ENCODE results near the gene COL6A2. TPM values are rescaled to one million over a fixed set of nuclear protein-coding genes. Genes with fewer than 3 reads are reported as not detected.
A peak's percentile ranks its signal among the peaks of the same experiment; 100 is the strongest.

COL6A2 gene
- total and polyA plus RNA-seq, 10 of the 15 experiments (the other 5 are each of a cell fraction or from before 2014, with no cell fraction given) = 0.16 to 1.3 (median 0.34) TPM; not detected in 7

DNA sequence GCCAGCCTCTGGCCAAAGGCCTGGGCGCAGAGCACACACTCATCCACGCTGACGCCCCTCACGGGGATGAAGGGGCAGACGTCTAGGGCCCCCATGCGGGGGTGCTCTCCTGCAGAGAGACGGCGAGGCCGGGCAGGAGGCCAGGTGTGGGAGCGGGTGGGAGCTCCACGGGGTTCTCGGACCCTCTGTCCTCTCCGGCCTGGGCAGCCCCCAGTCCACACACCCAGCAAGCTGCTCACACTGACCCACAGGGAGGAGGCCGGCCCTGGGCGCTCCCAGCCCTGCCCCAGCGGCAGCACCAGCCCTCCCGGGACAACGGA, 55.0 kb downstream of the COL6A2 start:
- H3K27ac ChIP-seq (ENCODE audit: control insufficient read depth, insufficient read depth) = no peak overlapping the region
- no peak for TF ChIP-seq KLF5 (IDR thresholded peaks at IDR 0.05; ENCODE audit: partially characterized antibody)
- no peak overlapping the region for H3K4me2 ChIP-seq (ENCODE audit: control insufficient read depth, insufficient read depth)
- H3K79me2 ChIP-seq (ENCODE audit: control insufficient read depth, insufficient read depth, low read length) = no peaks in the 10 kb centered on the region
- DNase-seq (ENCODE audit: low read depth, low spot score) = no peak
- in situ Hi-C loops (cut with MboI) (no loop called here), intact Hi-C loops (cut with micrococcal nuclease; ENCODE audit: unreplicated experiment) (no loop called here)
- no peaks in the 10 kb centered on the region for H3K9me3 ChIP-seq (replicated peaks; ENCODE audit: control insufficient read depth, insufficient read depth, low read length)
- H3K9ac ChIP-seq (ENCODE audit: control insufficient read depth, insufficient read depth, low read length) = no peak overlapping the region
- no peaks in the 10 kb centered on the region for H4K20me1 ChIP-seq (ENCODE audit: control insufficient read depth, insufficient read depth)
- H3K27me3 ChIP-seq (replicated peaks in 1 of 2; ENCODE audit: control insufficient read depth in 2 of 2, insufficient read depth in 2 of 2, low read length in 1 of 2) = no peaks in the 10 kb centered on the region
- ChIA-PET POLR2A (no interaction called here), CTCF (interaction anchor here (1.2 to 2.4 kb wide), 6 partner anchors 9 to 311 kb away, joined by 3 to 11 read pairs (median 4); a partner anchor contains a TSS), RAD21 (ENCODE audit: unreplicated experiment) (interaction anchor here (1.0 kb wide), 1 partner anchor 132 kb away, joined by 3 read pairs; no protein-coding TSS in a partner anchor), SMC1A (ENCODE audit: uncharacterized antibody, unreplicated experiment) (interaction anchor here (1.0 to 1.8 kb wide), 2 partner anchors 10 to 23 kb away, joined by 3 to 7 read pairs; no protein-coding TSS in a partner anchor)
- H2AFZ ChIP-seq (ENCODE audit: control insufficient read depth, low read depth, low read length) = no peak overlapping the region
- no peak overlapping the region for H3K4me3 ChIP-seq
- H3K4me1 ChIP-seq (ENCODE audit: control insufficient read depth, insufficient read depth, low read length) = no peaks in the 10 kb centered on the region
- WGBS (ENCODE audit: insufficient coverage, insufficient replicate concordance, low lambda C conversion rate, missing lambda C conversion rate) = 42% methylated on average over 15 of the region's 18 CpGs
- no TSS peak for BruUV-seq (replicated peaks)
- H3K36me3 ChIP-seq (ENCODE audit: control insufficient read depth in 2 of 2, insufficient read depth in 2 of 2, low read length in 1 of 2) = no peaks in the 10 kb centered on the region
- ATAC-seq = no peak; the same call in 1 of the 3 replicates
- FAIRE-seq = no peak

DNA sequence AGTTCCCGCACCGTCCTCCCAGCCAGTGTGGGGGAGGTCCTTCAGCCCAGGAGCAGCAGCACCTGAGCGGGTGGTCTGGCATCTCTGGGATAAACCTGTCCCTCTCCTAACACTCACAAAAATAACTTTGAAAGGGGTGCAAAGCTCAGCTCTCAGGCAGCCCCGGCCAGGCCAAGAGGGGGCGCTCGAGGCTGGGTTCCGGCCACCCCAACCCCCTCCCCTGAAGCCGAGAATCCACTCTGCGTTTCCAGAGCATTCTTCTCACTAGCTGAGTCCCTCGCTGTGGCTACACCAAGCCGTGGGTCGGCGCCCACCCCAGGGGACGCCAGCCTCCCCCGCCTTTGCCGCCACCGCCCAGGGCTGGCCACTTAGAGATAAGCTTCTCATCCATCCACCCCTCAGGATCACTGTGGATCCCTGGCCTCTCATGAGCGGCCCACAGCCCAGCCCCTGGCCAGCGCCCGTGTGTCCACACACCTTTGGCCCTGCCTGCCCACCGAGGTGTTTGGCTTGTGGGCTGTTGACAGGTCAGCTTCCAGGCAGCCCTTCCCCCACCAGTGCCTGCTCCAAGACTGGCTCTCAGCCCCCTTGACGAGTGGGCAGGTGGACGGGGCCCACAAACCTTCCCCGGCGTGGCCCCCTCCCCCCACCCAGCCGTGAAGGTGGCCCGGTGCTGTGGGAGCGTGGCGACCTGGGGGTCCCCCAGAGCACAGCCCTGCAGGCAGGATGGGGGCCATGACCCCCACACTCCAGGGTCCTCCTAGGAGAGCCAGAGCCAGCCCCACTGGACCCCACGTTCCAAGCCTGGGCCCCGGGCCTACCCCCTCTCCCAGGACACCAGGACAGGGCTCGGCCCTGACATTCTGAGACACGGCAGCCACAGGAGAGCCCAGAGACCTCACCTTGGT, 55.6 kb downstream of the COL6A2 start:
- Histone ChIP-seq H3K79me2 (ENCODE audit: control insufficient read depth, insufficient read depth, low read length) (no peaks in the 10 kb centered on the region), H2AFZ (ENCODE audit: control insufficient read depth, low read depth, low read length) (no peak overlapping the region; the same call in 1 of the 2 replicates), H3K27ac (ENCODE audit: control insufficient read depth, insufficient read depth) (no peak overlapping the region), H3K27me3 (replicated peaks in 1 of 2; ENCODE audit: control insufficient read depth in 2 of 2, insufficient read depth in 2 of 2, low read length in 1 of 2) (no peaks in the 10 kb centered on the region), H3K4me1 (ENCODE audit: control insufficient read depth, insufficient read depth, low read length) (no peaks in the 10 kb centered on the region), H3K9ac (ENCODE audit: control insufficient read depth, insufficient read depth, low read length) (no peak overlapping the region), H3K9me3 (replicated peaks; ENCODE audit: control insufficient read depth, insufficient read depth, low read length) (no peaks in the 10 kb centered on the region), H4K20me1 (ENCODE audit: control insufficient read depth, insufficient read depth) (no peaks in the 10 kb centered on the region), H3K36me3 (ENCODE audit: control insufficient read depth in 2 of 2, insufficient read depth in 2 of 2, low read length in 1 of 2) (no peaks in the 10 kb centered on the region), H3K4me3 (no peak overlapping the region), H3K4me2 (ENCODE audit: control insufficient read depth, insufficient read depth) (0 out of 2 replicates have a peak overlapping the region, but pooled peaks have one; percentile 13)
- ChIA-PET CTCF (interaction anchor here (0.9 to 2.4 kb wide), 7 partner anchors 10 to 310 kb away, joined by 3 to 11 read pairs (median 4); a partner anchor contains a TSS), RAD21 (ENCODE audit: unreplicated experiment) (interaction anchor here (1.0 kb wide), 1 partner anchor 131 kb away, joined by 3 read pairs; no protein-coding TSS in a partner anchor), POLR2A (no interaction called here), SMC1A (ENCODE audit: uncharacterized antibody, unreplicated experiment) (interaction anchor here (1.0 to 1.8 kb wide), 2 partner anchors 10 to 22 kb away, joined by 3 to 7 read pairs; no protein-coding TSS in a partner anchor)
- no peak for DNase-seq (ENCODE audit: low read depth, low spot score)
- intact Hi-C loops (cut with micrococcal nuclease; ENCODE audit: unreplicated experiment) = no loop called here
- FAIRE-seq = no peak
- BruUV-seq (replicated peaks) = no TSS peak
- WGBS (ENCODE audit: insufficient coverage, insufficient replicate concordance, low lambda C conversion rate, missing lambda C conversion rate) = 27% methylated on average over 30 of the region's 33 CpGs
- in situ Hi-C loops (cut with MboI) = no loop called here
- peak; percentile 88 for ATAC-seq
- 0 out of 2 replicates have a peak, but pooled peaks have one; percentile 35 for TF ChIP-seq CHD2 (IDR thresholded peaks at IDR 0.05; ENCODE audit: borderline replicate concordance, low read depth, low read length)
- peak; percentile 50 for TF ChIP-seq RAD21 (IDR thresholded peaks at IDR 0.05; ENCODE audit: insufficient read depth, low read depth, low read length)
- no peak for TF ChIP-seq BHLHE40 (IDR thresholded peaks at IDR 0.05; ENCODE audit: borderline replicate concordance in 1 of 2, low read depth in 2 of 2, low read length in 1 of 2)
- no peak for TF ChIP-seq ZNF274 (IDR thresholded peaks at IDR 0.05; ENCODE audit: insufficient read depth, insufficient read length)
- no peak for TF ChIP-seq RFX5 (IDR thresholded peaks at IDR 0.05; ENCODE audit: low read depth, low read length)
- TF ChIP-seq, protein P1, sequence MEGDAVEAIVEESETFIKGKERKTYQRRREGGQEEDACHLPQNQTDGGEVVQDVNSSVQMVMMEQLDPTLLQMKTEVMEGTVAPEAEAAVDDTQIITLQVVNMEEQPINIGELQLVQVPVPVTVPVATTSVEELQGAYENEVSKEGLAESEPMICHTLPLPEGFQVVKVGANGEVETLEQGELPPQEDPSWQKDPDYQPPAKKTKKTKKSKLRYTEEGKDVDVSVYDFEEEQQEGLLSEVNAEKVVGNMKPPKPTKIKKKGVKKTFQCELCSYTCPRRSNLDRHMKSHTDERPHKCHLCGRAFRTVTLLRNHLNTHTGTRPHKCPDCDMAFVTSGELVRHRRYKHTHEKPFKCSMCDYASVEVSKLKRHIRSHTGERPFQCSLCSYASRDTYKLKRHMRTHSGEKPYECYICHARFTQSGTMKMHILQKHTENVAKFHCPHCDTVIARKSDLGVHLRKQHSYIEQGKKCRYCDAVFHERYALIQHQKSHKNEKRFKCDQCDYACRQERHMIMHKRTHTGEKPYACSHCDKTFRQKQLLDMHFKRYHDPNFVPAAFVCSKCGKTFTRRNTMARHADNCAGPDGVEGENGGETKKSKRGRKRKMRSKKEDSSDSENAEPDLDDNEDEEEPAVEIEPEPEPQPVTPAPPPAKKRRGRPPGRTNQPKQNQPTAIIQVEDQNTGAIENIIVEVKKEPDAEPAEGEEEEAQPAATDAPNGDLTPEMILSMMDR (IDR thresholded peaks at IDR 0.05 in 2 of 3, conservative IDR thresholded peaks at IDR 0.05 in 1 of 3; ENCODE audit: control insufficient read depth in 2 of 3, extremely low read depth in 1 of 3, insufficient read depth in 1 of 3, low read depth in 3 of 3, low read length in 3 of 3) = peak; percentile 65 to 71 (median 68)
- TF ChIP-seq MYC (IDR thresholded peaks at IDR 0.05; ENCODE audit: insufficient read depth, insufficient read length, insufficient replicate concordance, low read length, severe bottlenecking) = no peak
- no peak for TF ChIP-seq PAX5 (IDR thresholded peaks at IDR 0.05; ENCODE audit: borderline replicate concordance, low read depth, low read length)
- TF ChIP-seq, protein P2, sequence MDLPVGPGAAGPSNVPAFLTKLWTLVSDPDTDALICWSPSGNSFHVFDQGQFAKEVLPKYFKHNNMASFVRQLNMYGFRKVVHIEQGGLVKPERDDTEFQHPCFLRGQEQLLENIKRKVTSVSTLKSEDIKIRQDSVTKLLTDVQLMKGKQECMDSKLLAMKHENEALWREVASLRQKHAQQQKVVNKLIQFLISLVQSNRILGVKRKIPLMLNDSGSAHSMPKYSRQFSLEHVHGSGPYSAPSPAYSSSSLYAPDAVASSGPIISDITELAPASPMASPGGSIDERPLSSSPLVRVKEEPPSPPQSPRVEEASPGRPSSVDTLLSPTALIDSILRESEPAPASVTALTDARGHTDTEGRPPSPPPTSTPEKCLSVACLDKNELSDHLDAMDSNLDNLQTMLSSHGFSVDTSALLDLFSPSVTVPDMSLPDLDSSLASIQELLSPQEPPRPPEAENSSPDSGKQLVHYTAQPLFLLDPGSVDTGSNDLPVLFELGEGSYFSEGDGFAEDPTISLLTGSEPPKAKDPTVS (IDR thresholded peaks at IDR 0.05; ENCODE audit: low read depth, low read length) = peak; percentile 72; the same call in 1 of the 2 replicates
- no peak for TF ChIP-seq BRCA1 (IDR thresholded peaks at IDR 0.05; ENCODE audit: low read depth, low read length)
